ENCODE measurements around the gene SIGLEC11. TPM values are rescaled to one million over a fixed set of nuclear protein-coding genes. Genes with fewer than 3 reads are reported as not detected.

The SIGLEC11 gene
- polyA plus RNA-seq, 1 of the 3 experiments (the other 2 are of a cell fraction) = not detected

- H3K9me3 ChIP-seq = no peaks in the 10 kb centered on the region
- H3K79me2 ChIP-seq (ENCODE audit: insufficient read depth) = no peaks in the 10 kb centered on the region
- peaks cover 17 to 39% of the 10 kb centered on the region in 2 experiments for H3K36me3 ChIP-seq (replicated peaks in 1 of 2; ENCODE audit: control insufficient read depth in 1 of 2, insufficient read depth in 2 of 2, low read length in 1 of 2)
- DNase-seq = no peak
- CTCF ChIA-PET = interaction anchor here (1.2 kb wide), 1 partner anchor 16 kb away, joined by 4 read pairs; no protein-coding TSS in a partner anchor
- POLR2A ChIA-PET = interaction anchor here (1.7 kb wide), 1 partner anchor 8 kb away, joined by 4 read pairs; no protein-coding TSS in a partner anchor
- H3F3A ChIP-seq (replicated peaks; ENCODE audit: insufficient read depth) = peaks cover 10% of the 10 kb centered on the region
- no peaks in the 10 kb centered on the region for H3K9me2 ChIP-seq
- H3K4me1 ChIP-seq (ENCODE audit: control insufficient read depth in 1 of 2, insufficient read depth in 2 of 2, low read depth in 1 of 2, low read length in 1 of 2) = peaks cover 0 to 9% of the 10 kb centered on the region in 2 experiments; a peak in 2 of 4 replicates
- H3K9ac ChIP-seq = no peak overlapping the region
- no peak overlapping the region for H2AFZ ChIP-seq (ENCODE audit: low read depth)
- 87% methylated on average over 10 of the region's 16 CpGs for WGBS (ENCODE audit: low lambda C conversion rate)
- H3K27me3 ChIP-seq (ENCODE audit: insufficient read depth) = no peaks in the 10 kb centered on the region
- no peak overlapping the region for H3K4me2 ChIP-seq
- H3K27ac ChIP-seq (ENCODE audit: low read depth in 2 of 2, low read length in 1 of 2) = no peak overlapping the region
- TF ChIP-seq SMC3 (IDR thresholded peaks at IDR 0.05; ENCODE audit: low read depth, low read length) (no peak), GATA2 (CRISPR knock-in tag; IDR thresholded peaks at IDR 0.05) (no peak), ELF1 (IDR thresholded peaks at IDR 0.05) (no peak), NFIC (IDR thresholded peaks at IDR 0.05; ENCODE audit: borderline replicate concordance) (no peak), MEF2A (IDR thresholded peaks at IDR 0.05; ENCODE audit: borderline replicate concordance, low read depth) (no peak), CHD2 (IDR thresholded peaks at IDR 0.05; ENCODE audit: low read length, partially characterized antibody) (no peak), MAX (IDR thresholded peaks at IDR 0.05; ENCODE audit: low read depth) (no peak)
- peaks cover 24% of the 10 kb centered on the region for H4K20me1 ChIP-seq (ENCODE audit: insufficient read depth)
- H3K4me3 ChIP-seq (ENCODE audit: low read depth in 2 of 2, low read length in 1 of 2) = no peak overlapping the region
Observed at GRCh38 chr19:50000841-50001557, 40.0 kb upstream of the SIGLEC11 start.

DNA sequence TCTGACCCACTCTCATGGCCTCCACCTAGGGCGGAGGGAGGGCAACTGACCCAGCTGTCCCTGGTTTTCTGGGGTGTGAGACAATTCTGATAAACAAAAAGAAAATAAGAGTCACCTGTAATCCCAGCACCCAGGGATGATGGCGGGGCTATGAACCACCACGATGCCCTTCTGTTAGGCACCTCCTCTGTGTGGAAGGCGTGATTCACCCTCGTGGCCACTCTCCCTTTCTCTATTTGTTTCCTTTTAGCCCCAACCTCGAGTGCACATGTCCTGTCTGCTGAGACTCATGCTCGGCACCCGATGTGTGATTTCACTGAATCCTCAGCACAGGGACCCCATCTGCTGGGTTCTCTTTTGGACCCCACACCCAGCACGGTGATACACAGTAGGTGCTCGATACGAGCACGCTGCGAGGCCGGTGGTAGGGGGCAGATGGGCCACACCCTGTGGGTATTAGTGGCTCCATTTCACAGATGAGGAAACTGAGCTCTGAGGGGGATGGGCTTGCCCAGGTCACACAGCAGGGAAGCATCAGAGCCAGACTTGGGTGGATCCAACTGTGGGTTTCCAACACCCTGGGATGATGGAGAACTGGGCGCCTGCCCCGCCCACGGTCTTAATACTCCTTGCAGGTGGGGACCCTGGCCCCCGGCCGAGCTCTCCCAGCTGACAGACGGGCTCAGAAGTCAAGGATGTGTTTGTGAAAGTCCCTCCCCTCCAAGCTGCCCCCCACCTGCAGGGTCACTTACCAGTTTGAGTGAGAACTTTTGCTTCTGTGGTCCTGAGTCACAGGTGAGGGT is 39.3 kb upstream of the SIGLEC11 start:
- TF ChIP-seq MEF2A (IDR thresholded peaks at IDR 0.05; ENCODE audit: borderline replicate concordance, low read depth) = no peak
- no peak for TF ChIP-seq RAD21 (IDR thresholded peaks at IDR 0.05; ENCODE audit: low read length)
- TF ChIP-seq, protein P1, sequence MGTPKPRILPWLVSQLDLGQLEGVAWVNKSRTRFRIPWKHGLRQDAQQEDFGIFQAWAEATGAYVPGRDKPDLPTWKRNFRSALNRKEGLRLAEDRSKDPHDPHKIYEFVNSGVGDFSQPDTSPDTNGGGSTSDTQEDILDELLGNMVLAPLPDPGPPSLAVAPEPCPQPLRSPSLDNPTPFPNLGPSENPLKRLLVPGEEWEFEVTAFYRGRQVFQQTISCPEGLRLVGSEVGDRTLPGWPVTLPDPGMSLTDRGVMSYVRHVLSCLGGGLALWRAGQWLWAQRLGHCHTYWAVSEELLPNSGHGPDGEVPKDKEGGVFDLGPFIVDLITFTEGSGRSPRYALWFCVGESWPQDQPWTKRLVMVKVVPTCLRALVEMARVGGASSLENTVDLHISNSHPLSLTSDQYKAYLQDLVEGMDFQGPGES (IDR thresholded peaks at IDR 0.05; ENCODE audit: low read depth, low read length) = no peak
- TF ChIP-seq NFIC (IDR thresholded peaks at IDR 0.05; ENCODE audit: borderline replicate concordance) = no peak
- no peak for TF ChIP-seq CHD2 (IDR thresholded peaks at IDR 0.05; ENCODE audit: low read length, partially characterized antibody)
- no peak for TF ChIP-seq MXI1 (IDR thresholded peaks at IDR 0.05; ENCODE audit: low read depth, low read length)
- TF ChIP-seq EZH2phosphoT487 (IDR thresholded peaks at IDR 0.05; ENCODE audit: borderline replicate concordance, low read depth) = no peak
- TF ChIP-seq POLR2AphosphoS5 (IDR thresholded peaks at IDR 0.05; ENCODE audit: low read depth, low read length) = no peak
- no peak for TF ChIP-seq JUND (IDR thresholded peaks at IDR 0.05)
- TF ChIP-seq, protein P2, sequence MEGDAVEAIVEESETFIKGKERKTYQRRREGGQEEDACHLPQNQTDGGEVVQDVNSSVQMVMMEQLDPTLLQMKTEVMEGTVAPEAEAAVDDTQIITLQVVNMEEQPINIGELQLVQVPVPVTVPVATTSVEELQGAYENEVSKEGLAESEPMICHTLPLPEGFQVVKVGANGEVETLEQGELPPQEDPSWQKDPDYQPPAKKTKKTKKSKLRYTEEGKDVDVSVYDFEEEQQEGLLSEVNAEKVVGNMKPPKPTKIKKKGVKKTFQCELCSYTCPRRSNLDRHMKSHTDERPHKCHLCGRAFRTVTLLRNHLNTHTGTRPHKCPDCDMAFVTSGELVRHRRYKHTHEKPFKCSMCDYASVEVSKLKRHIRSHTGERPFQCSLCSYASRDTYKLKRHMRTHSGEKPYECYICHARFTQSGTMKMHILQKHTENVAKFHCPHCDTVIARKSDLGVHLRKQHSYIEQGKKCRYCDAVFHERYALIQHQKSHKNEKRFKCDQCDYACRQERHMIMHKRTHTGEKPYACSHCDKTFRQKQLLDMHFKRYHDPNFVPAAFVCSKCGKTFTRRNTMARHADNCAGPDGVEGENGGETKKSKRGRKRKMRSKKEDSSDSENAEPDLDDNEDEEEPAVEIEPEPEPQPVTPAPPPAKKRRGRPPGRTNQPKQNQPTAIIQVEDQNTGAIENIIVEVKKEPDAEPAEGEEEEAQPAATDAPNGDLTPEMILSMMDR (IDR thresholded peaks at IDR 0.05) = no peak
- TF ChIP-seq FOSL2 (IDR thresholded peaks at IDR 0.05; ENCODE audit: borderline replicate concordance, low read depth) = no peak
- no peak for TF ChIP-seq ELF1 (IDR thresholded peaks at IDR 0.05)
- no peak for TF ChIP-seq SMC3 (IDR thresholded peaks at IDR 0.05; ENCODE audit: low read depth, low read length)
- TF ChIP-seq TEAD4 (IDR thresholded peaks at IDR 0.05; ENCODE audit: borderline replicate concordance, insufficient read depth) = no peak
- TF ChIP-seq FOXJ3 (CRISPR knock-in tag; IDR thresholded peaks at IDR 0.05) = no peak
- TF ChIP-seq, protein P3, sequence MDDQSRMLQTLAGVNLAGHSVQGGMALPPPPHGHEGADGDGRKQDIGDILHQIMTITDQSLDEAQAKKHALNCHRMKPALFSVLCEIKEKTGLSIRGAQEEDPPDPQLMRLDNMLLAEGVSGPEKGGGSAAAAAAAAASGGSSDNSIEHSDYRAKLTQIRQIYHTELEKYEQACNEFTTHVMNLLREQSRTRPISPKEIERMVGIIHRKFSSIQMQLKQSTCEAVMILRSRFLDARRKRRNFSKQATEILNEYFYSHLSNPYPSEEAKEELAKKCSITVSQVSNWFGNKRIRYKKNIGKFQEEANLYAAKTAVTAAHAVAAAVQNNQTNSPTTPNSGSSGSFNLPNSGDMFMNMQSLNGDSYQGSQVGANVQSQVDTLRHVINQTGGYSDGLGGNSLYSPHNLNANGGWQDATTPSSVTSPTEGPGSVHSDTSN (IDR thresholded peaks at IDR 0.05) = no peak
- no peak for TF ChIP-seq SIN3A (IDR thresholded peaks at IDR 0.05; ENCODE audit: borderline replicate concordance, low read depth, low read length)
- TF ChIP-seq GATA2 (CRISPR knock-in tag; IDR thresholded peaks at IDR 0.05) = no peak
- no peak for TF ChIP-seq EP300 (IDR thresholded peaks at IDR 0.05; ENCODE audit: borderline replicate concordance in 1 of 2, low read depth in 1 of 2, low read length in 1 of 2)
- no peak for TF ChIP-seq TAF1 (IDR thresholded peaks at IDR 0.05; ENCODE audit: borderline replicate concordance, low read depth, low read length)
- Histone ChIP-seq H3K9me3 (no peaks in the 10 kb centered on the region), H3K4me2 (no peak overlapping the region), H3F3A (replicated peaks; ENCODE audit: insufficient read depth) (peaks cover 10% of the 10 kb centered on the region), H2AFZ (ENCODE audit: low read depth) (no peak overlapping the region), H3K27me3 (ENCODE audit: insufficient read depth) (no peaks in the 10 kb centered on the region), H3K36me3 (replicated peaks in 1 of 2; ENCODE audit: control insufficient read depth in 1 of 2, insufficient read depth in 2 of 2, low read length in 1 of 2) (peaks cover 12 to 36% of the 10 kb centered on the region in 2 experiments), H3K4me3 (ENCODE audit: low read depth in 2 of 2, low read length in 1 of 2) (no peak overlapping the region), H3K79me2 (ENCODE audit: insufficient read depth) (no peaks in the 10 kb centered on the region), H3K4me1 (ENCODE audit: control insufficient read depth in 1 of 2, insufficient read depth in 2 of 2, low read depth in 1 of 2, low read length in 1 of 2) (peaks cover 0 to 9% of the 10 kb centered on the region in 2 experiments; a peak in 2 of 4 replicates), H4K20me1 (ENCODE audit: insufficient read depth) (peaks cover 24% of the 10 kb centered on the region), H3K9ac (no peak overlapping the region), H3K9me2 (no peaks in the 10 kb centered on the region), H3K27ac (ENCODE audit: low read depth in 2 of 2, low read length in 1 of 2) (no peak overlapping the region)
- ChIA-PET POLR2A (no interaction called here), CTCF (interaction anchor here (1.2 kb wide), 1 partner anchor 15 kb away, joined by 4 read pairs; no protein-coding TSS in a partner anchor)
- DNase-seq = no peak
- WGBS (ENCODE audit: low lambda C conversion rate) = 88% methylated on average over 18 of the region's 20 CpGs

All from SK-N-SH (cell line).